Nucleus accumbens (tissue), 56 donors: ENCODE data around the gene FRG2C.
"Not testable (repeated sequence)": the region's sequence is repeated elsewhere in the genome, so short reads cannot be mapped to it uniquely, and the experiment has no call there.

Experiments
- DNase-seq, 56 donors: peaks; one replicate each; lab custom pipeline; 2025; lab: John Stamatoyannopoulos, UW

FRG2C gene

DNA sequence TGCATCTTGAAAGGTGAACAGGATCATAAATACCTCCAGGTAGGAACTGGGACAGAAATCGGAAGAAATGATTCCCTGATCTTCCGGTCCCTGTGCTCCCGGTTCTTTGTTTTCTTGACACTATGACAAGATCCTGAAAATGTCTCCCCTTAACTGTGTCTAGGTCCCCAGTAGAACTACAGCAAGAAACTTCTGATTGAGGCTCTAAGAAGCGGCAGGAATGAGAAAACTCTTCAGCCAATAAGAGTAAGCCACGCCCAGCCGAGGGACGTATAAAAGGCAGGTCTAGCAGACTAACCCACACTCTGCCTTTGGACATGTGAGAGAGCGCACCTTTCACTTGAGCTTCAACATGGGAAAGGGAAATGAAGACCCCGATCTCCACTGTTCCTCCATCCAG lies at the start of gene FRG2C:
Gene FRG2C (plus strand): TSS at position 301 of the 400 bp plus-strand sequence. CDS start 52 bp downstream, at position 353.
- DNase-seq: not testable (repeated sequence)

DNA sequence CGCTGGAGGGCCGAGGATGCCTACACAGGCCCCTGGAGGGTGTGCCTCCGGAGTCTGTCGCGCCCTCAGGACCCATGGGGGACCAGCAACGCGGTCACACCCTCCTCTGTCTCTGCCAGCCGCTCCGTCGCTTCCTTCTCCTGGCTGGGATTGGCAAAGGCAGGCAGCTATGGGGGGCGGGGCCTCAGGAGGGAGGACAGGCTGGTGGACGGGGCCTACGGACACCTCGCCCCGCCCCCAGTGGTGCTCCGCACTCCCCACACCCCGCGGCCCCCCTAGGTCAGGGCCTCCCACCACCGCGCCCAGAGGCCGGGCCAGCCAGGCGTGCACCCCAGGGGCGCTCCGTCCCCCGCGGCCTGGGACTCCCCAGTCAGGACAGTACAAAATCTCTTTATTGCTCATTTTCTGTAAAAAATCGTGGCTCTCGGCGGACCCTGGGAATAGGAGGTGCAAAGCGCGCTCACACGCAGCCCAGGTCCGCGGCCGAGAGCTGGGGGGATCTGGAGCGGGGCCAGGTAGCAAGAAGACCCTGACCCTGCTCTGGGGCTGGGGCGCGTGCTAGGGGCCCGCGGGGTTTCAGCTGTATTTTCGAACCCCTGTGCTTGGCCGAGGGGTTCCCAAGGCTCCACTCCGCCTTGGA lies 45.3 kb upstream of the FRG2C start:
- DNase-seq: peak in 16 of 56 donors; percentile 3 to 62 (median 18)

DNA sequence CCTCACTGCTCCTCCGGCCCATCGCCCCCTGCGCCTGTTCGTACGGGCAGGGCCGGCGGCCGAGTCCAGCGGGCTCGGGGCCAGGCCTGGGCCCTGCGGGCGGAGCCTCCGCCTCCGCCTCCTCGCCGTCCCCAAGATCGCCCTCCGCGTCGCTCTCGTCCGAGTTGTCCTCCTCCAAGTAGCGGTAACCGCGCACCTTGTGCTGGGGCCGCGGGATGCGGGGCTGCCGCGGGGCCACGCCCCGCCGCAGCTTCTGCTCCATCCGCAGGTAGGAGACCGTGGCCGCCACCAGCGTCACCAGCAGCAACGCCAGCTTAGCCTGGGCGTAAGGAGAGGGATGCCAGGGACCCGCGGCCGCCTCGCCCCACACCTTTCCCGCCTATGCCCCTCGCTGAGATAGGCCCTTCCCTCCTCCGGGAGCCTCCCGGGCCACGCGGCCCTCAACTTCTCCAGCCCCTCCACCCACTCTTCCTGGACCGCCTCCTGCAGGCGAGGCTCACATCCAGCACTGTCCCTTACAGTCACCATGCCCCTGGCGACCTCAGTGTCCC lies 44.6 kb upstream of the FRG2C start:
- DNase-seq: peak in 3 of 56 donors; percentile 18 to 26 (median 21)

DNA sequence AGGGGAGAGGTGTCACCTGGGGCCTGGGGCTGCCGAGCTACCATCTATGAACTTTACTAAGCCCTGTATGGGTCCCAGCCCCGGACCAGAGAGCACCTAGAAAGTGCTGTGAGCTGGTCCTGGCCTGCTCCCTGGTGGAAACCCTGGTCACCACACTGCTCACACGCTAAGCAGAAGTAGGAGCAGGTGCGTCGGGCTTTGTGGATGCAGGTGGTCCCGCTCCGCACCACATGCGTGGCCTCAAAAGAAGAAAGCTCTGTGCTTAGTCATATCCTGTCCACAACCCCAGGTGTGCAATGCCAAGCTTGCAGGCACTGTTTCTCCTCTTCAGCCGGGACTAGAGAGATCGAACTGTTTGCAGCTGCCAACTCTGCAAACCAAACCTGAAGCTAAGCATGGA lies 42.4 kb upstream of the FRG2C start:
- not testable (repeated sequence) for DNase-seq

DNA sequence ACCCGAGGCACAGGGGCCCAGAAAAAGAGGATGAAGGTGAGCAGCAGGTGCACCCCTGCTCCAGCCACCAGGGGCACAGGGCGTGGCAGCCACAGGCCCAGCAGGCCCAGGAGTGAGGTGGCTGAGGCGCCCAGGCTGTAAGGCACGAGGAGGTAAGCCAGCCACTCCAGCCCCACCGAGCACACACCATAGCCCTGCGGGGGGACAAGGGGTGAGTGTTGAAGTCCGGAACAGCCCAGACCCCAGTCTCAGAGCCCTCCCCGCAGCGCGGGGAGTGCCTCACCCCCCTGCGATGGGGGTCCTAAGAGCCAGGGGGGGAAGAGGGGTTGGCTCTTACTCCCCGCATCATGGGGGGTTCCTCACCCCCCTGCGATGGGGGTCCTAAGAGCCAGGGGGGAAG lies 40.5 kb upstream of the FRG2C start:
- not testable (repeated sequence) for DNase-seq

DNA sequence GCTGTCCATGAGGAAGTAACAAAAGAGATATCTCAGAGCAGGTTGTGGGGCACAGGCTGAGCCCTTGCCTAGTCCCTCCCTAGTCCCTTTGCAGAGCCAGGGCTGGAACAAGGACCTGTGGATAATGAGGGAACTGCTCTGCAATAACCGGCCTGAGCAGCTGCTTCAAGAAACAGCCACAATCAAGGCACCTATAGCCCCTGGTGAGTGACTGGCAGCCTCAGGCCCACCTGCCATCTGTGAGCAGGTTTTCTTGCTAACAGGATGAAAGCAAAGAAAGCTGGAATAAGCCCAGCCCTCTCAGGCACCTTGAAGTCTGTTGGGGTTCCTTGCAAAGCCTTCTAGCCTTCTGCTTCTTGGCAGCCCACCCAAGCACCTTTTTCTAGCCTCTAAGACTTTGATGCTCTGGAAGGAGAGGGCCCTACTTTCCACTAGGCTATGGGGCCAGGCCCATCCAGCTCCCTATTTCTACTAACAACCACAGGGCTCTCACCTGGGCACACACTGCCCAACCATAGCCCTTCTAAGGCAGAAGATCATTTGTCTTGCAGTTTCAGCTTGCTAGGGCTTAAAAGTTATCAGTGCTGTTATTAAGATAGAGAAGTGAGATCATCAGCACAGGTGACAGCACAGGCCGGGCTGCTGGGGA lies 33.1 kb upstream of the FRG2C start:
- DNase-seq: not testable (repeated sequence)

DNA sequence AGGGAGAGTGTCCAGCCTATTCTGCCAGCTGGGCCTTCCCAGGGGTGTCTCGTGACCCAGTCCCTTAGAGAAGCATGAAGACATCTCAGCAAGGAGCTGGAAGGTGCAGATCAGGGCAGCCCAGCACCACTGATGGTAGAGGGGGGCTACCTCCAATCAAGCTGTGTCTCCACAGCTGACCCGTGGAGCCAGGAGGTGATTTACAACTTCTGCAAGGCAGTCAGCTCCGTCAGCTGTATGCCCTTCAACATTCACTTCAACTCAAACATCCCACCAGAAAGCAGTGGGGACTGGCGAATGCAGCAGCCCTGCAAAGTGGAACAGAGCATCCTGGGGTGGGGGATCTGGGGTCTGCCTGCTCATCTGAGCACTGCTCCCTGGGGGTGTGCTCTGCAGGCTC lies 32.6 kb upstream of the FRG2C start:
- no peak for DNase-seq

DNA sequence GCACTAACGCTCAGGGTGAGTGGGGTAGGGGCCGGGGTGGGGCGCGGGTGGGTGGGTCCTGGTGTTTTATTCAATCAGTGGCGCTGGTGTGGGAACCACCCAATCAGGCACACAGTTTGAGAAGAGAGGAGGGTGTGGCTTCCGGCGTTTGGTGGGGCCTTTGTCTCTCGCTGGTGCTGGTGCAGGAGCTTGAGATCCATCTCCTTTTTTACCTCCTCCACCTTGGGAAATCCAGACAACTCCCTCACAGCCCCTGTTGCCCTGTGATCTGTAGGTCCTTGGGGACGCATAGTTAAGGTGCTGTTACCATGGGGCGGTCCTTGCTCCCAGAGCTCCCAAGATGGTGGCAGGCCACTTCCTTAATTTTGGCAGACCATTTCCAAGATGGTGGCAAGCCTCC lies 25.2 kb upstream of the FRG2C start:
- not testable (repeated sequence) for DNase-seq

DNA sequence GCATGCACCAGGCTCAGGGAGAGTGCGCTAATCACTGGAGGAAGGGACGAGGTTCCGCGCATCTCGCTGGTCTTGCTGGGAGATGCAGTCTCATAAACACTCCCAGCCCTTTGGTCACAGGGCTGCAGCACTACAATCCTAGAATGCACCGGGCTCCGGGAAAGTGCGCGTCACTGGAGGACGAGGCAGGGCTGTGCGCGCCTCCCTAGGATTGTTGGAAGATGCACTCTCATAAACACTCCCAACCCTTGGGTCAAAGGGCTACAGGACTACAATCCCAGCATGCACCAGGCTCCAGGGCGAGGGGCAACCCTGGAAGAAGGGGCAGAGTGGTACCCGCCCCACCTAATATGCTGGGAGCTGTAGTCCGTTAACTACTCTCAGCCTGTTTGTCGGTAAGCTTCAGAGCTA lies 23.0 kb upstream of the FRG2C start:
- DNase-seq: not testable (repeated sequence)

DNA sequence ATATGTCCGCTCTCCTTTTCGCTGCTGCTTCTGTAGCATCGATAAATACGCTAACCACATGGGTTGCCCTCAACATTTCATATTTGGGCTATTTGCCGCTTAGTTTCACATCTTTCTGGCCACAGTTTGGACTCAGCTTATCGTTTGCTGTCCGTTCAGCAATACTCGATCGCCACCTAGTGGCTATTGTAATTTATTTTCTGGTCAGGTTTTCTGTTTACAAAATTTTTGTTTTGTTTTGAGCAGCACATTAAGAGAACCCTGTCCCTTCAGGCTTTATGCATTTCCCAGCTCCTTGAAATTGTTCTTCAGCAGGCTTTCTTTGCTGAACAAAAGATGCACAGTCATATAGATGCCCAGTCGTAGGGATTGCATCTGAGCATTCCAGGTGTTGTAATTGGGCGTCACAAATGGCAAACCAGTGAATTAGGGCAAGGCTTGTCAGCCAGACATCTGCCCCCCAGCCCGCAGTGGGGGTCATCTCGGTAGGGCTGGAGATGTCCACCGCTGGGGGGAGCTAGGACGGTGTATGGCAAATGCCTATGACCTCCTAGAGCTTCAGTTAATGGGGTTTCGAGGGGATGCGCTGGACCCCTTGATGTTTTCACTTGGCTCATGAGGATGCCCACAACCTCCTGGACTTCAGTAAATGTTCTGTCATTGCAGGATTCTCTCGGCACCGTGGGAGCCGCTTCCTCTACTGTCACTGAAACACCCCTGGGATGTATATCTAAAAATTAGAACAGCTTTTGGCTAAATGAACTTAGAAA lies 20.9 kb upstream of the FRG2C start:
- not testable (repeated sequence) for DNase-seq

DNA sequence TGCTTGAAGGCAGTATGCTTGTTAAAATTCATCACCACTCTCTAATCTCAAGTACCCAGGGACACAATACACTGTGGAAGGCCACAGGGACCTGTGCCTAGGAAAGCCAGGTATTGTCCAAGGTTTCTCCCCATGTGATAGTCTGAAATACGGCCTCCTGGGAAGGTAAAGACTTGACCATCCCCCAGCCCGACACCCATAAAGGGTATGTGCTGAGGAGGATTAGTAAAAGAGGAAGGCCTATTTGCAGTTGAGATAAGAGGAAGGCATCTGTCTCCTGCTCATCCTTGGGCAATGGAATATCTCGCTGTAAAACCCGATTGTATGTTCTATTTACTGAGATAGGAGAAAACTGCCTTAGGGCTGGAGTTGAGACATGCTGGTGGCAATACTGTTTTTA lies 18.6 kb upstream of the FRG2C start:
- DNase-seq: not testable (repeated sequence)

DNA sequence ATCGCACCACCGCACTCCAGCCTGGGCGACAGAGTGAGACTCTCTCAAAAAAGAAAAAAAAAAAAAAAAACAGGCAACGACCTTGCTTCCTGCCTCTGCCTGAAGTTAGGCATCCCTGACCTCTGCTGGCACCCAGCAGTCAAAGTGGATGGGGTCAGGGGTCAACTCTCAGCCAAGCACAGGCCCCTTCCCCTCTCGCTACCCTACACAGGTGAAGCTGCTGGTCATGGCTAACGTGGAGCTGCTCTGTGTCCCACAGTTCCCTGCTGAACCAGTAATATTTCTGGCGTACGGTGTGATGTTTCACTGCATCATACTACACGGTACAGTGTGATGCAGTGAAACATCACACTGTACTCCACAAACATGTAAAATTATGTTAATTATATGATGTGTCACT lies 13.9 kb upstream of the FRG2C start:
- DNase-seq: no peak

DNA sequence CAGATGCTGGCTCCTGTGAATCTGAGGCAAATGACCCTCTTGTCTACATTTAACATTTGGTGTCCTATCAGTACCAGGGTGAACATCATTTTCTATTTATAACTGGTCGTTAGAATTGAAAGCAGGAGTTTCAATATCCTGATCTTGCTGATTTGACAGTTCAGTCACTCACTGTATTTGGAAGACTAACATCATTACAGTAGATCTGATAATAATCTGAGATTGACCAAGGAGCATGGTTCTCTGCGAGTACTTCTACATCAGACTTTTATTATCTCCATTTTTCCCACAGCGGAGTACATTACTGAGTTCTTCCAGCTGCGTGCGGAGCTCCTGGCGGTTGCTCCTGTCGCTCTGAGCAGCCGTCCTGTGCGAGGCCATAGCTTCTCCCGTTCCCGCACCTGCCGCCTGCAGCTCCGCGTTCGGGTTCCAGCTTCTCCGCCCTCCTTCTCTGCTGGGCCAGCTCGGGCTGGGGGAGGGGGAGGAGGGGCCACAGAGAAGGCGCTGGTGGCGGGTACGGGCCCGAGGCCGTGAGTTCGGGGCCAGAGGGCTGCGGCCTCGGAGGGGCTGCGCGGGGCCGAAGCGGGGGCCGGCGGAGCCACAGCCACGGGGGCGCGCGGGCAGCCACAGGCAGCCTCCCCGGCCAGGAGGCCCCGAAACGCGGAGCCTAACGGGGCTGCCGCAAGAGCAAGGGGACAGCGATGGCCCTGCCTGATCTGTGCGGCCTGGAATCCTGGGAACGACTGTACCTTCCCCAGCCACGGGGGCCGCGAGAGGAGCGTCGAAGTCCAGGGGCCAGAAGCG lies 8.8 kb upstream of the FRG2C start:
- DNase-seq: not testable (repeated sequence)

DNA sequence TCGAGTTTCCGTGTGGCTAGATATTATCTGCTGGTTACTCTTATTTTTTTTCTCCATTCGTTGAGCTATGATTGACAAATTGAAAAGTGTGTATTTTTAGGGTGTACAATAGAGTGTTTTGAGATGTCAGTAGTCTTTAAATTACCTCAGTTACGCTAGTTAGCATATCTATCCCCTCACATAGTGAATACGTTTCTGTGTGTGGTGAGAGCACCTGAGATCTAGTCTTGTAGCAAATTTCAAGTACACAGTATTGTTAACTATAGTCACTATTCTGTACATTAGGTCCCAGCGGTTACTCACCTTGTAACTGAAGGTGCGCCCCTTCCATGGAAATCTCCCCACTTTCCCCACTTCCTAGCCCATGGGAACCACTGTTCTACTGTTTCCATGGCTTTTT lies 8.2 kb upstream of the FRG2C start:
- DNase-seq: not testable (repeated sequence)

DNA sequence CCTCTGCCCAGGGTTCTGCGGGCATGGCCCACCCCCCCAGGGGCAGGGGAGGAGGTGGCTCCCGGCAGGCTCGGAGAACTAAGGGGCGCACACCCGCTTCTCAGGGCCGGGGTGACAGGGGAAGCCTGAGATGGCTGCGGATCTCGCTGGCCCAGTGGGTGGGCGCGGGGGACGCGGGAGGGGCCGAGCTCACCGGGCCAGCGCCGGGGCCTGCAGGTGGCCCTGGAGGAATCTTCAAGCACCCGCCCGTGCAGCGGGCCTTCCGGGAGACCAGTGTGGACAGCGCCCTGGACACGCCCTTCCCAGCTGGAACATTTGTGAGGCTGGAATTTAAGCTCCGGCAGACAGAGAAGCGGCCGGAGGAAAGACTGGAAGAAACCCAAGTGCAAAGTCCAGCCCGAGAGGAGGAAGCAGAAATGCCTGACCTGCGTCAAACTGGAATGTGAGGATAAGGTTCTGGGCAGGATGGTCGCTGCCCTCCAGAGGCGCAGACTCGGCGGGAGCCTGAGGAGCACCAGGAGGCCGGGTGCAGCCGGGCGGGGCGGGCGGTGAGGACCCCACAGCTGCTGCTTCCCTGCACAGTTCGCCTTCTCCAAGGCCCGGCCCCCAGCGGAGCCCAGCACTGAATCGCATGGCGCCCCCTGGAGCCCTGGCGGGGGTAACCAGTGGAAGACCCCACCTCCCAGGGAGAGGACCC lies 5.6 kb upstream of the FRG2C start:
- DNase-seq: not testable (repeated sequence)

DNA sequence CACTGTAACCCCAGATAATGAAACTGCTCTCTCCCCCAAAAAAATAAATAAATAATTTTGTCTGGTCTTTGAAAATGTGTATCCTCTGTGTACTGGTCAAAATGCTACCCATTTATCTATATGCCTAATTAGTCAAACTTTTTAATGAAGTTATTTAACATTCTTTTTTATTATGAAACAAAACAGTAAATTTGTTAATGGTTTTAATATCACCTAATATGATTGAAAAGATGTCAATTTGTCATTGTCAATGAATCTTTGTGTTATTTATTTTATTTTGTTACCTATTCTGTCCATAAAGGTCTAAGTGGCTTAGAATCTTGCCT lies 5.1 kb upstream of the FRG2C start:
- not testable (repeated sequence) for DNase-seq

DNA sequence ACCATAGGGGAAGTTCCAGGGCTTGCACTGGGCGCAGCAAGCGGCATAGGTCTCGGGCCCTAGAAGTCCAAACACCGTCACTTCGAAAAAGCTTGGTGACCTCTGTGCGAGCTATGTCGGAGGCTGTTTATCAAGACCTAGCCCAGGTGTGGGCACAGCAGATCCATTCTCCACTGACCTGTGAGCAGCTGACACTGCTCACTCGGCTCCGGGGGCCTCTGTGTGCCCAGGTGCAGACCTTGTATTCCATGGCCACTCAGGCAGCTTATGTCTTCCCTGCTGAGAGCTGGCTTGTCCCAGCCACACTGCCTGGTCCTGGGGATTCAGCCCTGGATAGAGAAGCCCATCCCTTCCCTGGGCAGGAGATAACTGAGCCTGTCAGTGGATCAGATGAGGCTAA lies 1.5 kb downstream of the FRG2C start:
- DNase-seq: not testable (repeated sequence)

DNA sequence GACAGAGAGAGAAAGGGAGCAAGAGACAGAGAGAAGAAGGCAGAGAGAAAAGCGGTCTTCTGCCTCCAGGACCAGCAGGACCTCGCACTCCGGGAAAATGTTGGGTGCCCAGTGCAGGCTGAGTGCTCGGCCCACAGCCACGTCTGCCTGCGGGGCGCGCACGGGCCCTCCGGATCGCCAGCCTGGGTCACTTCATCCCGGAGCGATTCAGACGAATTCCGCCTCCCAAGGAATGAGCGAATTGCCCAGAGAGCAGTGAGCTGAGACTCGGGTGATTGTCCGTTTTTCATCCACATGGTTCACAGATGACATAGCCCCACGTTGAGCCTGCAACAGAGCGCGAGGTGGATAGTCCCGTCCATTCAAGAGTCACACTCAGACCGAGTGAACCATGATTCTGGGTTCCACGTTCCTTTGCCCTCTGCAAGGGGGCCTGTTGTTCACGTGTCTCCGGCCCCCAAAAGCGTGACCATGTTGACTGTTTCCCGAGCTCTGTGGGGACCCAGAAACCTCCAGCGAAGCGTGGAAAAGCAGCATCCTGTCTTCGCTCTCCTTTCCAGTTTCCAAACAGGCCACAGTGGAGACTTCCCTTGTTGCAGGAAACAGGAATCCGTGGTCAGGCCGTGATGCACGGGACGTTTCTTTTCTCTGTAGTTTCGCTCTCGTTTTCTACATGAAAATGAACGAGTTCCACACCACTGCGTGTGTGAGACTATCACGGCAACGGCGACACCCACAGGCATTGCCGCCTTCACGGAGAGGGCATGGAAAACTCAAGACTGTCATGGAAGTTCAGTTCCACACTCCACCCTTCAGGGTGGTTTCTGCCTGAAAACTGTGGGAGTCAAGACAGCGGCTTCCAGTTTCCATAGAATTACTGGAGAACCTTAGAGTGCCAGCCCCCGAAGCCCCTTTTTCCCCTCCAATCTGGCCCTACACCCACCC lies 3.9 kb downstream of the FRG2C start:
- DNase-seq: not testable (repeated sequence)
